Medulla oblongata (tissue), 1 donor: ENCODE data around the gene FOXL3.
"Not testable (repeated sequence)": the region's sequence is repeated elsewhere in the genome, so short reads cannot be mapped to it uniquely, and the experiment has no call there.

Experiments
- DNase-seq: peaks from one replicate; pipeline ENCODE4 v3.0.0-alpha.2; 2015; ENCODE audit errors: extremely low spot score

Gene FOXL3

GRCh38 chr7:323410-323809 lies 33.4 kb downstream of the FOXL3 start:
- no peak for DNase-seq

- no peak for DNase-seq
Measured at GRCh38 chr7:324011-324410, 34.0 kb downstream of the FOXL3 start.

- no peak for DNase-seq
Measured at GRCh38 chr7:325051-325798, 35.3 kb downstream of the FOXL3 start.

GRCh38 chr7:325811-326210 lies 35.8 kb downstream of the FOXL3 start:
- no peak for DNase-seq

GRCh38 chr7:326273-326672 lies 36.3 kb downstream of the FOXL3 start:
- no peak for DNase-seq

- DNase-seq = no peak
Measured at GRCh38 chr7:326809-327232, 36.9 kb downstream of the FOXL3 start.

GRCh38 chr7:327233-327931 lies 37.4 kb downstream of the FOXL3 start:
- DNase-seq = no peak

GRCh38 chr7:327991-328702 lies 38.2 kb downstream of the FOXL3 start:
- DNase-seq = no peak

- DNase-seq = no peak
Measured at GRCh38 chr7:329691-330281, 39.8 kb downstream of the FOXL3 start.

- DNase-seq = peak; percentile 49
Measured at GRCh38 chr7:330511-331230, 40.7 kb downstream of the FOXL3 start.

- DNase-seq = no peak
Measured at GRCh38 chr7:332020-332517, 42.1 kb downstream of the FOXL3 start.

- peak; percentile 68 for DNase-seq
Measured at GRCh38 chr7:332646-333392, 42.8 kb downstream of the FOXL3 start.

GRCh38 chr7:333393-333764 lies 43.4 kb downstream of the FOXL3 start:
- DNase-seq = no peak

- DNase-seq = no peak
Measured at GRCh38 chr7:334618-335357, 44.8 kb downstream of the FOXL3 start.

- DNase-seq = no peak
Measured at GRCh38 chr7:335358-336148, 45.6 kb downstream of the FOXL3 start.

GRCh38 chr7:336149-336533 lies 46.2 kb downstream of the FOXL3 start:
- DNase-seq = not testable (repeated sequence)

- no peak for DNase-seq
Measured at GRCh38 chr7:336810-337566, 47.0 kb downstream of the FOXL3 start.

GRCh38 chr7:337567-337951 lies 47.6 kb downstream of the FOXL3 start:
- DNase-seq = no peak
